ENCODE measurements around the gene SPSB4. TPM values are rescaled to one million over a fixed set of nuclear protein-coding genes. Genes with fewer than 3 reads are reported as not detected.
"Not testable (repeated sequence)": the region's sequence is repeated elsewhere in the genome, so short reads cannot be mapped to it uniquely, and the experiment has no call there.

Gene SPSB4
- total RNA-seq, 1 experiment from 2014 or later: 0.05 TPM

DNA sequence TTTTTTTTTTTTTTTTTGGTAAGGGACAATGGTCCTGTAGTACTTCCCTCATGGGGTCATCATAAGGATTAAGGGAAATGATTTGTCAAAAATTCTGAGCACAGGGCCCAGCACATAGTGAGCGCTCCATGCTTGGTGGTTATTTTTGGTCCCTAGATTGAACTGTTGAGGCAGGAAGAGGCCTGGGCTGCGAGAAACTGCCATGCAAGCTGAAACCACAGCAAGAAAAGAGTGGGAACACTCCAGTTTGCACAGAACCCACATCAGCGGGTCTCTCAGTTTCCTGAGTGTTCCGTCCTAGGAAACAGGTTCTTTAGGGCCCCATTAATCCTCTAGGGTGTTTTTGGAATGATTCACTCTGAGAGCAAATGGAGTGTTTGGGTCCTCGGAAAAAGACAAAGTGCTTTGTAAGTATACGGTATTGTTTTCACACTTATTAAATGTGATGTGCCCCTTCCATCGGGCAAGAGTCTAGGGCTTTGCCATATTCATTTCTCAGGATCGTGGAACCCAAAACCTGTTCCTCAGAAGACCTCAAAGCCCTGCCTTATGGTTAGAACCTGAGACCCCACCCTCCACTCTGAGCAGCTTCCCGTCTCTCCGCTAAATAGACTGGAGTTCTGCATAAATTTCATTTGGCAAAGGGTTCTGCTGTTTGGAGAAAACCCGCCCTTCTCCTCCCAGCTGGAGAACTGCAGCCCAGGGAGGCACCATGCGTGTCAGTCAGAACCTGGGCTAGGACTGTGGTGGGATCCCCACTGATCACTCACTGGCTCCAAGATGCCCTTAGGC is 60.4 kb downstream of the SPSB4 start:
- Histone ChIP-seq H3K4me1 (ENCODE audit: control insufficient read depth, insufficient read depth, low read length) (no peaks in the 10 kb centered on the region), H3K4me3 (ENCODE audit: low read depth in 2 of 2, low read length in 2 of 2) (no peak overlapping the region), H3K27ac (ENCODE audit: low read length) (no peak overlapping the region), H3K36me3 (ENCODE audit: control insufficient read depth, insufficient read depth, low read length) (no peaks in the 10 kb centered on the region), H3K9me3 (ENCODE audit: control insufficient read depth, insufficient read depth, low read depth, low read length) (no peaks in the 10 kb centered on the region), H3K27me3 (ENCODE audit: control insufficient read depth, insufficient read depth, low read length) (no peaks in the 10 kb centered on the region)
- TF ChIP-seq, protein P1, sequence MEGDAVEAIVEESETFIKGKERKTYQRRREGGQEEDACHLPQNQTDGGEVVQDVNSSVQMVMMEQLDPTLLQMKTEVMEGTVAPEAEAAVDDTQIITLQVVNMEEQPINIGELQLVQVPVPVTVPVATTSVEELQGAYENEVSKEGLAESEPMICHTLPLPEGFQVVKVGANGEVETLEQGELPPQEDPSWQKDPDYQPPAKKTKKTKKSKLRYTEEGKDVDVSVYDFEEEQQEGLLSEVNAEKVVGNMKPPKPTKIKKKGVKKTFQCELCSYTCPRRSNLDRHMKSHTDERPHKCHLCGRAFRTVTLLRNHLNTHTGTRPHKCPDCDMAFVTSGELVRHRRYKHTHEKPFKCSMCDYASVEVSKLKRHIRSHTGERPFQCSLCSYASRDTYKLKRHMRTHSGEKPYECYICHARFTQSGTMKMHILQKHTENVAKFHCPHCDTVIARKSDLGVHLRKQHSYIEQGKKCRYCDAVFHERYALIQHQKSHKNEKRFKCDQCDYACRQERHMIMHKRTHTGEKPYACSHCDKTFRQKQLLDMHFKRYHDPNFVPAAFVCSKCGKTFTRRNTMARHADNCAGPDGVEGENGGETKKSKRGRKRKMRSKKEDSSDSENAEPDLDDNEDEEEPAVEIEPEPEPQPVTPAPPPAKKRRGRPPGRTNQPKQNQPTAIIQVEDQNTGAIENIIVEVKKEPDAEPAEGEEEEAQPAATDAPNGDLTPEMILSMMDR (IDR thresholded peaks at IDR 0.05): no peak
- TF ChIP-seq TCF7L2 (IDR thresholded peaks at IDR 0.05; ENCODE audit: low read depth, low read length): no peak
- no peak for TF ChIP-seq POLR2AphosphoS5 (IDR thresholded peaks at IDR 0.05; ENCODE audit: low read depth, low read length)
- TF ChIP-seq, protein P2, sequence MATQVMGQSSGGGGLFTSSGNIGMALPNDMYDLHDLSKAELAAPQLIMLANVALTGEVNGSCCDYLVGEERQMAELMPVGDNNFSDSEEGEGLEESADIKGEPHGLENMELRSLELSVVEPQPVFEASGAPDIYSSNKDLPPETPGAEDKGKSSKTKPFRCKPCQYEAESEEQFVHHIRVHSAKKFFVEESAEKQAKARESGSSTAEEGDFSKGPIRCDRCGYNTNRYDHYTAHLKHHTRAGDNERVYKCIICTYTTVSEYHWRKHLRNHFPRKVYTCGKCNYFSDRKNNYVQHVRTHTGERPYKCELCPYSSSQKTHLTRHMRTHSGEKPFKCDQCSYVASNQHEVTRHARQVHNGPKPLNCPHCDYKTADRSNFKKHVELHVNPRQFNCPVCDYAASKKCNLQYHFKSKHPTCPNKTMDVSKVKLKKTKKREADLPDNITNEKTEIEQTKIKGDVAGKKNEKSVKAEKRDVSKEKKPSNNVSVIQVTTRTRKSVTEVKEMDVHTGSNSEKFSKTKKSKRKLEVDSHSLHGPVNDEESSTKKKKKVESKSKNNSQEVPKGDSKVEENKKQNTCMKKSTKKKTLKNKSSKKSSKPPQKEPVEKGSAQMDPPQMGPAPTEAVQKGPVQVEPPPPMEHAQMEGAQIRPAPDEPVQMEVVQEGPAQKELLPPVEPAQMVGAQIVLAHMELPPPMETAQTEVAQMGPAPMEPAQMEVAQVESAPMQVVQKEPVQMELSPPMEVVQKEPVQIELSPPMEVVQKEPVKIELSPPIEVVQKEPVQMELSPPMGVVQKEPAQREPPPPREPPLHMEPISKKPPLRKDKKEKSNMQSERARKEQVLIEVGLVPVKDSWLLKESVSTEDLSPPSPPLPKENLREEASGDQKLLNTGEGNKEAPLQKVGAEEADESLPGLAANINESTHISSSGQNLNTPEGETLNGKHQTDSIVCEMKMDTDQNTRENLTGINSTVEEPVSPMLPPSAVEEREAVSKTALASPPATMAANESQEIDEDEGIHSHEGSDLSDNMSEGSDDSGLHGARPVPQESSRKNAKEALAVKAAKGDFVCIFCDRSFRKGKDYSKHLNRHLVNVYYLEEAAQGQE (IDR thresholded peaks at IDR 0.05; ENCODE audit: insufficient read depth in 1 of 2, low read depth in 2 of 2, low read length in 1 of 2): no peak
- TF ChIP-seq SIN3A (IDR thresholded peaks at IDR 0.05; ENCODE audit: borderline replicate concordance, insufficient read depth, low read depth, low read length): no peak
- BruUV-seq (replicated peaks): no TSS peak
- intact Hi-C loops (cut with micrococcal nuclease; ENCODE audit: unreplicated experiment) (no loop called here), in situ Hi-C loops (cut with HindIII; ENCODE audit: low pct_unique_long_range_greater_than_20kb, low sequenced_read_pairs) (no loop called here)
- ATAC-seq (no peak), DNase-seq (ENCODE audit: low read depth, low spot score) (no peak)
- CTCF ChIA-PET: interaction anchor here (0.6 kb wide), 1 partner anchor 44 kb away, joined by 5 read pairs; no protein-coding TSS in a partner anchor
- POLR2A ChIA-PET: no interaction called here

DNA sequence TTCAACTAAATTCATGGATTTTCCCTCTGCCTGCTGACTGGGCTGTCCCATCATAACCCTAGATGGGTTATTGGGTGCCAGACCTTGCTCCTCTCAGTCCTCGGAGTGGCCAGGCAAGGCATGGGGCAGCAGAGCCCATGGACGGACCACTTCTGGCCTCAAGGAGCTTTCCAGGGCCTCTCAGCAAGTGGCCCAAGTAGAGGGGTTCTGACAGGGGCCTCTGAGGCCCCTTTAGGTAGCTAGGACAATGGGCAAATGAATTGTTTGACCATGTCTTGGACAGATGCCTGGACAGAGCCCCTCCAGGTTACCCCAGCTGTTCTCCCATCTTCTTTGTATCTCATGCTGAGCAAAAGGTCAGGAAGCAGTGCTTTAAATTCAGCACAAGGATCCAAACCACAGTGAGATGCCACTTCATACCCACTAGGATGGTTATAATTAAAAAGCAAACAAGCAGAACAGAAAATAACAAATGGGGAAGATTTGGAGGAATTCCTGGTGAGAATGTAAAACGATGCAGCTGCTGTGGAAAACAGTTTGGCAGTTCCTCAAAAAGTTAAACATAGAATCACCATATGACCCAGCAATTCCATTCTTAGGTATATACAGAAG is 61.6 kb downstream of the SPSB4 start:
- Histone ChIP-seq H3K27ac (ENCODE audit: low read length) (no peak overlapping the region), H3K36me3 (ENCODE audit: control insufficient read depth, insufficient read depth, low read length) (no peaks in the 10 kb centered on the region), H3K4me3 (ENCODE audit: low read depth in 2 of 2, low read length in 2 of 2) (no peak overlapping the region), H3K27me3 (ENCODE audit: control insufficient read depth, insufficient read depth, low read length) (no peaks in the 10 kb centered on the region), H3K4me1 (ENCODE audit: control insufficient read depth, insufficient read depth, low read length) (no peaks in the 10 kb centered on the region), H3K9me3 (ENCODE audit: control insufficient read depth, insufficient read depth, low read depth, low read length) (no peaks in the 10 kb centered on the region)
- no peak for TF ChIP-seq SIN3A (IDR thresholded peaks at IDR 0.05; ENCODE audit: borderline replicate concordance, insufficient read depth, low read depth, low read length)
- TF ChIP-seq TCF7L2 (IDR thresholded peaks at IDR 0.05; ENCODE audit: low read depth, low read length): no peak
- TF ChIP-seq, protein P2 (IDR thresholded peaks at IDR 0.05; ENCODE audit: insufficient read depth in 1 of 2, low read depth in 2 of 2, low read length in 1 of 2): no peak
- no peak for TF ChIP-seq POLR2AphosphoS5 (IDR thresholded peaks at IDR 0.05; ENCODE audit: low read depth, low read length)
- TF ChIP-seq, protein P1 (IDR thresholded peaks at IDR 0.05): no peak
- ChIA-PET CTCF (no interaction called here), POLR2A (no interaction called here)
- no TSS peak for BruUV-seq (replicated peaks)
- no peak for DNase-seq (ENCODE audit: low read depth, low spot score)
- no peak for ATAC-seq
- intact Hi-C loops (cut with micrococcal nuclease; ENCODE audit: unreplicated experiment): no loop called here
- in situ Hi-C loops (cut with HindIII; ENCODE audit: low pct_unique_long_range_greater_than_20kb, low sequenced_read_pairs): no loop called here

DNA sequence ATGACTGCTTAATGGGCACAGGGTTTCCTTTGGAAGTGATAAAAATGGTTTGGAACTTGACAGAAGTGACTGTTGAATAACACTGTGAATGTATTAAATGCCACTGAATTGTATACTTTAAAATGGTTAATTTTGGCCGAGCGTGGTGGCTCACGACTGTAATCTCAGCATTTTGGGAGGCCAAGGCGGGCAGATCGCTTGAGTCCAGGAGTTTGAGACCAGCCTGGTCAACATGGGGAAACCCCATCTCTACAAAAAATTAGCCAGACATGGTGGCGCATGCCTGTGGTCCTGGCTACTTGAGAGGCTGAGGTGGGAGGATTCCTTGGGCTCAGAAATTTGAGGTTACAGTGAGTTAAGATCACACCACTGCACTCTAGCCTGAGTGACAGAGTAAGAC is 62.5 kb downstream of the SPSB4 start:
- BruUV-seq (replicated peaks); POLR2A ChIA-PET; H3K4me3 ChIP-seq (ENCODE audit: low read depth in 2 of 2, low read length in 2 of 2); H3K9me3 ChIP-seq (ENCODE audit: control insufficient read depth, insufficient read depth, low read depth, low read length); H3K4me1 ChIP-seq (ENCODE audit: control insufficient read depth, insufficient read depth, low read length); intact Hi-C loops (cut with micrococcal nuclease; ENCODE audit: unreplicated experiment); in situ Hi-C loops (cut with HindIII; ENCODE audit: low pct_unique_long_range_greater_than_20kb, low sequenced_read_pairs); ATAC-seq; H3K27me3 ChIP-seq (ENCODE audit: control insufficient read depth, insufficient read depth, low read length); H3K27ac ChIP-seq (ENCODE audit: low read length); H3K36me3 ChIP-seq (ENCODE audit: control insufficient read depth, insufficient read depth, low read length); CTCF ChIA-PET; DNase-seq (ENCODE audit: low read depth, low spot score): not testable (repeated sequence)
